Stimulated activated naive CD4-positive, alpha-beta T cell (primary cell): ENCODE results near the gene OPRD1.
A peak's percentile ranks its signal among the peaks of the same experiment; 100 is the strongest.
"Not testable (repeated sequence)": the region's sequence is repeated elsewhere in the genome, so short reads cannot be mapped to it uniquely, and the experiment has no call there.

Experiments used
- DNase-seq, 6 experiments: peaks; one replicate each; lab custom pipeline; 2025; lab: John Stamatoyannopoulos, UW

Gene OPRD1

GRCh38 chr1:28811766-28812668 lies at the start of gene OPRD1:
OPRD1 (plus strand) TSS chr1:28812170; CDS start chr1:28812384, 214 bp downstream.
- no peak for DNase-seq

- DNase-seq: no peak
These were observed 45.3 kb upstream of the OPRD1 start for GRCh38 chr1:28766532-28767183.

GRCh38 chr1:28770601-28771165 lies 41.3 kb upstream of the OPRD1 start:
- DNase-seq: no peak

GRCh38 chr1:28771921-28772320 lies 40.0 kb upstream of the OPRD1 start:
- not testable (repeated sequence) for DNase-seq

- DNase-seq: no peak
These were observed 38.9 kb upstream of the OPRD1 start for GRCh38 chr1:28773105-28773504.

- DNase-seq: peak; percentile 51 to 70 (median 60)
These were observed 36.6 kb upstream of the OPRD1 start for GRCh38 chr1:28775121-28775942.

- DNase-seq: no peak
These were observed 35.6 kb upstream of the OPRD1 start for GRCh38 chr1:28776341-28776740.

GRCh38 chr1:28778021-28778420 lies 33.9 kb upstream of the OPRD1 start:
- DNase-seq: no peak

- DNase-seq: no peak
These were observed 32.1 kb upstream of the OPRD1 start for GRCh38 chr1:28779751-28780408.

- no peak for DNase-seq
These were observed 30.7 kb upstream of the OPRD1 start for GRCh38 chr1:28781305-28781704.

- no peak for DNase-seq
These were observed 30.0 kb upstream of the OPRD1 start for GRCh38 chr1:28782011-28782410.

- DNase-seq: no peak
These were observed 28.6 kb upstream of the OPRD1 start for GRCh38 chr1:28783363-28783762.

GRCh38 chr1:28789412-28789811 lies 22.6 kb upstream of the OPRD1 start:
- DNase-seq: no peak

GRCh38 chr1:28789816-28790215 lies 22.2 kb upstream of the OPRD1 start:
- no peak for DNase-seq

- DNase-seq: no peak
These were observed 21.5 kb upstream of the OPRD1 start for GRCh38 chr1:28790377-28791035.

- DNase-seq: not testable (repeated sequence)
These were observed 20.0 kb upstream of the OPRD1 start for GRCh38 chr1:28791929-28792328.

- DNase-seq: no peak
These were observed 19.3 kb upstream of the OPRD1 start for GRCh38 chr1:28792644-28793121.

- DNase-seq: not testable (repeated sequence)
These were observed 17.4 kb upstream of the OPRD1 start for GRCh38 chr1:28794582-28794981.

GRCh38 chr1:28796352-28797211 lies 15.4 kb upstream of the OPRD1 start:
- no peak for DNase-seq

GRCh38 chr1:28800324-28800723 lies 11.6 kb upstream of the OPRD1 start:
- no peak for DNase-seq
